Esophagus mucosa (tissue), 1 donor: ENCODE measurements around the gene UCN2. TPM values are rescaled to one million over a fixed set of nuclear protein-coding genes. Genes with fewer than 3 reads are reported as not detected.
A peak's percentile ranks its signal among the peaks of the same experiment; 100 is the strongest.
"Not testable (repeated sequence)": the region's sequence is repeated elsewhere in the genome, so short reads cannot be mapped to it uniquely, and the experiment has no call there.

Experiments
- ATAC-seq: fragments of 200-7000 bp; cut with Tn5 transposase; one replicate; pipeline ENCODE4 v1.9.1; 2020
- total RNA-seq: library from RNA; stranded (reverse); gene quantifications from one replicate; pipeline ENCODE4 v1.2.4, GENCODE V29; 2023
- donor health status: DM: yes; HTN: yes; CAD: no.

The UCN2 gene
- total RNA-seq, 1 donor from 2014 or later, result 2.2 TPM

DNA sequence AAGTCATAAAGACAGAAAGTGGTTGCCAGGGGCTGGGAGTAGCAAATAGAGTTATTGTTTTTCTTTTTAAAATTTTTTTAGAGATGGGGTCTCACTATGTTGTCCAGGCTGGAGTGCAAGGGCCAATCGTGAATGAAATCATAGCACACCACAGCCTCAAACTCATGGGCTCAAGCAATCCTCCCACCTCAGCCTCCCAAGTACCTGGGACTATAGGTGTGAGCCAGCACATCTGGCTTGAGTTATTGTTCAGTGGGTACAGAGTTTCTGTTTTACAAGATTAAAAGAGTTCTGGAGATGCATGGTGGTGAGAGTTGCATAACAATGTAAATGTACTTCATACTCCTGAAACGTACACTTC, 30.6 kb downstream of the UCN2 start:
- ATAC-seq, result no peak

GRCh38 chr3:48532271-48532976, 31.2 kb downstream of the UCN2 start:
- ATAC-seq, result no peak

- not testable (repeated sequence) for ATAC-seq
These were observed 32.9 kb downstream of the UCN2 start for GRCh38 chr3:48530701-48531100.

DNA sequence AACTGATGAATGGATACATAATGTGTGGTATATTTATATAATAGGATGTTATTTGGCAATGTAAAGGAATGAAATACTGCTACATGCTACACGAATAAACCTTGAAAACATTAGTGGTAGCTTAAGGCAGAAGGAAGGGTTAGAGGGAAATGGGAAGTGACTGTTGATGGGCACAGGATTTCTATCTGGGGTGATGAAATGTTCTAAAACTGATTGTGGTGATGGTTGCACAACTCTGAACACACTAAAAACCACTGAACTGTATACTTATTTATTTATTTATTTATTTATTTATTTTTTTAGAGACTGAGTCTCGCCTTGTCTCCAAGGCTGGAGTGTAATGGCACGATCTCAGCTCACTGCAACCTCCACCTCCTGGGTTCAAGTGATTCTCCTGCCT, 34.8 kb downstream of the UCN2 start:
- ATAC-seq, result no peak

GRCh38 chr3:48528048-48528447, 35.5 kb downstream of the UCN2 start:
- no peak for ATAC-seq

DNA sequence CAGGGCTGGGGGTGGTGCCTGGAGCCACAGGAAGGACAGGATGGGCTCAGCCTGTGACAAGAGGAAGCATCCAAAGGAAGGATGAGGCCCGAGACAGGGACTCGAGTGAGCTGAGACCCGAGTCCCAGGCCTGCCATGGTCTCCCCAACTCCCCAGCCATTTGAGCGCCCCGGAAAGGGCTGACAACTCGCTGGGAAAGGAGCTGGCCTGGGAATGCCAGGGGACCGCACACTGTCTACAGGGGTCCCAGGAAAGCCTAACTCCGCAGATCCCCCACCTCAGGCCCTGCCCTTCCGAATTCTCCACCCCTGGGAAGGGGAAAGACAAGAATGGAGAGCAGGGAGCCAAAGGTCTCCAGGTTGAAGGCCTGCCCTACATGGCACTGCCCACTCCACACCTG, 38.6 kb downstream of the UCN2 start:
- no peak for ATAC-seq

DNA sequence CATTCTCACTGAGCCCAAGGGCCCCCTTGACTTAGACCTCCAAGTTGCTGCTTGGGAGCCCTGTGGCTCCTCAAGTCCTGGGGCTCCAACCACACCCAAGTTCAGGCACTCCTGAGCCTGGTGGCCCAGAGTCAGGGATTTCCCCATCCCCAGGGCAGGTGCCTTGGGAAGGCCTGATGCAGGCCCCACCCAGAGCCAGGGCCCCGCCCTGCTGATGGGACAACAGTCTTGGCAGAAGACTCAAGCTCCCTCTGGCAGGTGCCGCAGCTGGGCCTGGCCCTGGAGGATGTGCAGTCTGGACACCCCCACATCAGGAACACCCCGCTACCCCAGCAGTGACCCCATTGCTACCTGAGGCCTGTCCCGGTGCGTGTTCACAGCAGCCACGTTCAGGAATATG, 41.9 kb downstream of the UCN2 start:
- ATAC-seq, result peak; percentile 53

DNA sequence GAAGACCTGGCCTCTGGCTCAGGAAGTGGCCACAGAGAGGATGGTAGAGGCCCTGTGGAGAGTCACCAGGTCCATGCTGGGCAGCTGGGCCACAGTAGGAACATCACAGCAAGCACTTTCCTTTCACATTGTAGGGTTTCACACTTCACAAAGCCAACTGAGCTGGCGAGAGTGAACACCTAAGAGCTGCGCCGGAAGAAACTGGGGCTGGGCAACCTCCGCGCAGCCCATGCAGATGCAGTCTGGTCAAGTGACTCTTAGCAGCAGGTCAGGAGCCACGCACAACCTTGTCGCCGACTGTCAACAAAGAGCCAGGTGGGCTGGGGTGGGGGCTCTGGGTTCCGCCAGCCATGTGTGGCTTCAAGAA, 44.3 kb downstream of the UCN2 start:
- no peak for ATAC-seq

- no peak for ATAC-seq
These were observed 44.8 kb downstream of the UCN2 start for GRCh38 chr3:48518638-48519276.

- no peak for ATAC-seq
These were observed 45.5 kb downstream of the UCN2 start for GRCh38 chr3:48518069-48518468.

GRCh38 chr3:48516571-48516970, 47.0 kb downstream of the UCN2 start:
- ATAC-seq, result peak; percentile 56

DNA sequence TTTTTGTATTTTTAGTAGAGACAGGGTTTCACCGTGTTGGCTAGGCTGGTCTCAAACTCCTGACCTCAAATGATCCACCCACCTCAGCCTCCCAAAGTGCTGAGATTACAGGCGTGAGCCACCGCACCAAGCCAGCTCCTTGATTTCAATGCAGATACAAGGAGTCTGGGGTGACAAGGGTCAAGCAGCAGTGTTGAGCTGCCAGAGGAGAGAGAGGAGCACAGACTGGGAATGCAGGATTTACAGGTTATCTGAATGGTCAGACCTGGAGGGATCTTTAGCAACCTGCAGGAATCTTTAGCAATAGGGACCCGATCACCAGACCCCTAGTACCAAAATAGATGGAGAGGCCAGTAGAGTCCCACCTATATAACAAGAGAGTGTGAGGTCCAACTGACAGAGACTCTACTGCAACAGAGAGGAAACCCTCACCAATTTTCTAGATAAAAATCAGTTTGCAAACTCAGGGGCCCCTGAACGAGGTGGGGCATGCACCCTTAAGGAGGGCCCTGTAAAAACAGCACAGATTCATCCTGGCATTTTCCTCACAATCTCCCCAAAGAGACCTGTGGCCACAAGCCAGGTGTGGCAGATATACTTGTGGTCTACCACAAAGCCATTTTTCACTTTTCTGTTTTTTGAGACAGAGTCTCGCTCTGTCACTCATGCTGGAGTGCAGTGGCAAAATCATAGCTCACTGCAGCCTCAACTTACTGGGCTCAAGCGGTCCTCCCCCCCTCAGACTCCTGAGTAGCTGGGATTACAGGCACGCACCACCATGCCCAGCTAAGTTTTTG, 49.0 kb downstream of the UCN2 start:
- no peak for ATAC-seq

Other genes with a start within 250 kb of the UCN2 start
- 1.6 TPM for gene SPINK8, start 230.1 kb downstream of the UCN2 start, total RNA-seq
- gene FBXW12, start 191.6 kb downstream of the UCN2 start, total RNA-seq, result not detected
- 62.0 TPM for gene PLXNB1, start 133.7 kb downstream of the UCN2 start, total RNA-seq
- gene CCDC51, start 123.7 kb downstream of the UCN2 start, total RNA-seq, result 15.3 TPM
- gene TMA7, start 123.5 kb downstream of the UCN2 start, total RNA-seq, result 244 TPM
- gene ATRIP, start 117.0 kb downstream of the UCN2 start, total RNA-seq, result 6.3 TPM
- gene SHISA5, start 59.6 kb downstream of the UCN2 start, total RNA-seq, result 210 TPM
- 8.3 TPM for gene PFKFB4, start 7.0 kb downstream of the UCN2 start, total RNA-seq
- gene COL7A1, start 31.5 kb upstream of the UCN2 start, total RNA-seq, result 86.4 TPM
- 258 TPM for gene UQCRC1, start 45.9 kb upstream of the UCN2 start, total RNA-seq
- gene TMEM89, start 58.0 kb upstream of the UCN2 start, total RNA-seq, result not detected
- gene SLC26A6, start 71.7 kb upstream of the UCN2 start, total RNA-seq, result 7.9 TPM
- 0.88 TPM for gene CELSR3, start 99.1 kb upstream of the UCN2 start, total RNA-seq
- 12.6 TPM for gene NCKIPSD, start 122.1 kb upstream of the UCN2 start, total RNA-seq
- gene IP6K2, start 153.4 kb upstream of the UCN2 start, total RNA-seq, result 53.1 TPM